HFFc6 (cell line): ENCODE data around the gene SUFU. TPM values are rescaled to one million over a fixed set of nuclear protein-coding genes. Genes with fewer than 3 reads are reported as not detected.
A peak's percentile ranks its signal among the peaks of the same experiment; 100 is the strongest.

Experiments used
- DNase-seq: peaks from one replicate; pipeline ENCODE4 v3.0.0-alpha.2; 2018
- H3K27ac Mint-ChIP-seq: 2 replicates; pipeline ENCODE4 v1.8.0; 2020; ENCODE audit warnings: mild to moderate bottlenecking, mixed read lengths
- H3K27me3 Mint-ChIP-seq: 2 replicates; pipeline ENCODE4 v1.8.0; 2021; ENCODE audit warnings: mild to moderate bottlenecking, moderate library complexity, mixed read lengths; ENCODE audit not compliant: insufficient read depth
- H3K36me3 Mint-ChIP-seq: 2 replicates; pipeline ENCODE4 v1.8.0; 2021; ENCODE audit warnings: low read depth, mixed read lengths
- H3K4me1 Mint-ChIP-seq: 2 replicates; pipeline ENCODE4 v1.8.0; 2020; ENCODE audit warnings: low read depth, mixed read lengths
- H3K4me3 Mint-ChIP-seq: 2 replicates; pipeline ENCODE4 v1.8.0; 2020; ENCODE audit warnings: mild to moderate bottlenecking, moderate library complexity, mixed read lengths
- H3K9me3 Mint-ChIP-seq: 2 replicates; pipeline ENCODE4 v1.8.0; 2020; ENCODE audit warnings: mild to moderate bottlenecking, mixed read lengths
- CTCF ChIP-seq: fragments of 200-600 bp; sonication (generic); IDR thresholded peaks from 2 replicates; pipeline ENCODE4 v1.5.0; 2021; ENCODE audit warnings: antibody characterized with exemption, mild to moderate bottlenecking
- total RNA-seq, 6 experiments: library from RNA; stranded (reverse); fragmentation: NEBNext Ultra II Directional; extraction: Animal tissue kit (Norgen Biotek cat#: 25700); gene quantifications; 2 replicates in 1 of 6; 3 replicates in 5 of 6; pipeline ENCODE4 v1.2.3, GENCODE V29; 2021

The SUFU gene
- total RNA-seq, 6 experiments from 2014 or later = 12.8 to 16.8 (median 15.2) TPM

- Mint-ChIP-seq H3K4me1 (peaks cover 29% of the 10 kb centered on the region), H3K27ac (no peak overlapping the region), H3K27me3 (peaks cover 9% of the 10 kb centered on the region), H3K36me3 (no peaks in the 10 kb centered on the region), H3K9me3 (no peaks in the 10 kb centered on the region), H3K4me3 (peak overlapping the region; percentile 89)
- no peak for DNase-seq
- no peak for TF ChIP-seq CTCF
Observed at GRCh38 chr10:102460836-102461186, 43.0 kb upstream of the SUFU start.

- no peak for TF ChIP-seq CTCF
- H3K4me1 Mint-ChIP-seq = peaks cover 23% of the 10 kb centered on the region
- peak; percentile 60 for DNase-seq
- no peak overlapping the region for H3K27ac Mint-ChIP-seq
- peak overlapping the region; percentile 89 for H3K4me3 Mint-ChIP-seq
- no peaks in the 10 kb centered on the region for H3K9me3 Mint-ChIP-seq
- peaks cover 9% of the 10 kb centered on the region for H3K27me3 Mint-ChIP-seq
- no peaks in the 10 kb centered on the region for H3K36me3 Mint-ChIP-seq
Observed at GRCh38 chr10:102461187-102462054, 42.4 kb upstream of the SUFU start.

- Mint-ChIP-seq H3K4me1 (peaks cover 22% of the 10 kb centered on the region), H3K4me3 (peak overlapping the region; percentile 89; the same call in 1 of the 2 replicates)
Observed at GRCh38 chr10:102462512-102463054, 41.2 kb upstream of the SUFU start.

GRCh38 chr10:102463983-102464382 is 39.8 kb upstream of the SUFU start:
- peaks cover 22% of the 10 kb centered on the region for H3K4me1 Mint-ChIP-seq
- H3K27me3 Mint-ChIP-seq = peaks cover 3% of the 10 kb centered on the region
- no peak for DNase-seq
- no peaks in the 10 kb centered on the region for H3K36me3 Mint-ChIP-seq
- TF ChIP-seq CTCF = no peak
- H3K9me3 Mint-ChIP-seq = no peaks in the 10 kb centered on the region
- H3K27ac Mint-ChIP-seq = no peak overlapping the region
- H3K4me3 Mint-ChIP-seq = no peak overlapping the region

More at GRCh38 chr10:102462512-102463054, 41.2 kb upstream of the SUFU start:
- TF ChIP-seq CTCF = no peak
- no peak for DNase-seq
- Mint-ChIP-seq H3K9me3 (no peaks in the 10 kb centered on the region), H3K27me3 (peaks cover 8% of the 10 kb centered on the region), H3K36me3 (no peaks in the 10 kb centered on the region), H3K27ac (no peak overlapping the region)

GRCh38 chr10:102465466-102465865 is 38.3 kb upstream of the SUFU start:
- peaks cover 2% of the 10 kb centered on the region for H3K27me3 Mint-ChIP-seq
- no peak for DNase-seq
- H3K4me1 Mint-ChIP-seq = peaks cover 22% of the 10 kb centered on the region
- no peaks in the 10 kb centered on the region for H3K9me3 Mint-ChIP-seq
- no peaks in the 10 kb centered on the region for H3K36me3 Mint-ChIP-seq
- H3K4me3 Mint-ChIP-seq = no peak overlapping the region
- TF ChIP-seq CTCF = no peak
- H3K27ac Mint-ChIP-seq = no peak overlapping the region
